Testis (tissue), 2 donors: ENCODE measurements around the gene PIEZO2.

ENCODE experiments used
- POLR2A ChIP-seq: fragments of 450-650 bp; IDR thresholded peaks from one replicate; pipeline ENCODE4 v1.6.1; 2017; ENCODE audit warnings: antibody characterized with exemption, mild to moderate bottlenecking, moderate library complexity
- TF ChIP-seq, protein P1 (sequence below), 3 experiments: fragments of 450-650 bp in 2 of 3; fragments of 200-600 bp in 1 of 3; sonication (generic) in 1 of 3; IDR thresholded peaks; one replicate each; pipeline ENCODE4 v1.5.1; 2016 to 2019; ENCODE audit warnings: antibody characterized with exemption in 3 of 3, mild to moderate bottlenecking in 2 of 3, moderate library complexity in 1 of 3

DNA sequence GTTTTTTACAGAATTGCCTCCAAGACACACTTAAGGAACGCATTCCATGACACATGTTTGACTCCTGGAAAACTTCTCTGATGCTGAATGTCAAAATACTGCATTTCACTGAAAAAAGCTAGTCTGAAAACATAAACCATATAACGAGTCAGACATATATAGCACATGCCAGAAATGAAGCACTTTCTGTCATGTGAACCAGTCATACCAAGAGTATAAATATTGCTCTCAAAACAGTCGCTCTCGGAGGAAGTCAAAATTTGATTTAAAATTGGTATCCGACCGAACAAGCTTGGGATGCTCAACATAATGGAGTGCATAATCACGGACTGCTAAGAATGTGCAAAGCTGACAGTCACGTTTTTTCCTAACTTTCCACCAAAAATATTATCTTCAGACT, 115.9 kb downstream of the PIEZO2 start:
- TF ChIP-seq, protein P1, sequence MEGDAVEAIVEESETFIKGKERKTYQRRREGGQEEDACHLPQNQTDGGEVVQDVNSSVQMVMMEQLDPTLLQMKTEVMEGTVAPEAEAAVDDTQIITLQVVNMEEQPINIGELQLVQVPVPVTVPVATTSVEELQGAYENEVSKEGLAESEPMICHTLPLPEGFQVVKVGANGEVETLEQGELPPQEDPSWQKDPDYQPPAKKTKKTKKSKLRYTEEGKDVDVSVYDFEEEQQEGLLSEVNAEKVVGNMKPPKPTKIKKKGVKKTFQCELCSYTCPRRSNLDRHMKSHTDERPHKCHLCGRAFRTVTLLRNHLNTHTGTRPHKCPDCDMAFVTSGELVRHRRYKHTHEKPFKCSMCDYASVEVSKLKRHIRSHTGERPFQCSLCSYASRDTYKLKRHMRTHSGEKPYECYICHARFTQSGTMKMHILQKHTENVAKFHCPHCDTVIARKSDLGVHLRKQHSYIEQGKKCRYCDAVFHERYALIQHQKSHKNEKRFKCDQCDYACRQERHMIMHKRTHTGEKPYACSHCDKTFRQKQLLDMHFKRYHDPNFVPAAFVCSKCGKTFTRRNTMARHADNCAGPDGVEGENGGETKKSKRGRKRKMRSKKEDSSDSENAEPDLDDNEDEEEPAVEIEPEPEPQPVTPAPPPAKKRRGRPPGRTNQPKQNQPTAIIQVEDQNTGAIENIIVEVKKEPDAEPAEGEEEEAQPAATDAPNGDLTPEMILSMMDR (IDR thresholded peaks at IDR 0.05) = no peak
- no peak for TF ChIP-seq POLR2A
